SK-N-MC (cell line): ENCODE measurements around the gene SEC61B.

Source experiments
- EZH2 ChIP-seq: fragments of 200-600 bp; sonication (generic); IDR thresholded peaks from one replicate; pipeline ENCODE4 v1.6.1; 2017; ENCODE audit warnings: antibody characterized with exemption
- FOXP2 ChIP-seq: optimal IDR thresholded peaks from 2 replicates; pipeline ENCODE3; 2011; ENCODE audit warnings: mild to moderate bottlenecking, moderate library complexity; ENCODE audit not compliant: insufficient read depth; ENCODE audit errors: extremely low read length, control extremely low read depth
- POLR2AphosphoS5 ChIP-seq: IDR thresholded peaks from 2 replicates; pipeline ENCODE4 v1.6.1; 2012; ENCODE audit warnings: mild to moderate bottlenecking, low read depth, low read length, borderline replicate concordance

GRCh38 chr9:99239341-99240060 lies 17.4 kb downstream of the SEC61B start:
- no peak for TF ChIP-seq POLR2AphosphoS5
- no peak for TF ChIP-seq EZH2
- no peak for TF ChIP-seq FOXP2
